Right lobe of liver (tissue), 4 donors: ENCODE results near the gene SLC11A2.

Experiments
- POLR2A ChIP-seq: fragments of 450-650 bp; IDR thresholded peaks from one replicate; pipeline ENCODE4 v1.6.1; 2017; ENCODE audit warnings: antibody characterized with exemption, mild to moderate bottlenecking
- TF ChIP-seq, protein P1 (sequence below), 4 donors: fragments of 200-600 bp in 3 of 4; fragments of 450-650 bp in 1 of 4; IDR thresholded peaks; one replicate each; pipeline versions ENCODE4 v1.5.1 to v1.8.0; 2016 to 2022; ENCODE audit warnings: antibody characterized with exemption in 4 of 4, mild to moderate bottlenecking in 2 of 4
- donor health status: DM: no; HTN: no; CAD: no.
- donor health status: DM: no; HTN: no; CAD: no.
- donor health status: DM: no; HTN: yes; CAD: no.

DNA sequence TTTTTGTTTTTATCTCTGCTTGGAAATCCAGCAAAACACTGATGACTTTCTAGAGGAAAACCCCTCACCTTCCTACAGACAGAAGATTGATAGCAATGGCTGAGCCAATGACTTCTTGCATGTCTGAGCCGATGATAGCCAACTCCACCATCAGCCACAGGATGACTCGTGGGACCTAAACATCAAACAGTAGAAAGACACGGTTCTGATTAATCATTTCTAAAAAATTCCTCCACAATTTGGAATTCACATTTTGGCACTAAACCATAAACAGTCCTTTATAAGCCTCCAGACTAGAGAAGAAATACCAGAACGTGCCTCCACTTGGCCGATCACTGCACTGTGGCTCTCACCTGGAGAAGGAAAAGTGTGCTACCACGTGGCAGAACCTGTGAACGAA lies 25.9 kb downstream of the SLC11A2 start:
- TF ChIP-seq, protein P1, sequence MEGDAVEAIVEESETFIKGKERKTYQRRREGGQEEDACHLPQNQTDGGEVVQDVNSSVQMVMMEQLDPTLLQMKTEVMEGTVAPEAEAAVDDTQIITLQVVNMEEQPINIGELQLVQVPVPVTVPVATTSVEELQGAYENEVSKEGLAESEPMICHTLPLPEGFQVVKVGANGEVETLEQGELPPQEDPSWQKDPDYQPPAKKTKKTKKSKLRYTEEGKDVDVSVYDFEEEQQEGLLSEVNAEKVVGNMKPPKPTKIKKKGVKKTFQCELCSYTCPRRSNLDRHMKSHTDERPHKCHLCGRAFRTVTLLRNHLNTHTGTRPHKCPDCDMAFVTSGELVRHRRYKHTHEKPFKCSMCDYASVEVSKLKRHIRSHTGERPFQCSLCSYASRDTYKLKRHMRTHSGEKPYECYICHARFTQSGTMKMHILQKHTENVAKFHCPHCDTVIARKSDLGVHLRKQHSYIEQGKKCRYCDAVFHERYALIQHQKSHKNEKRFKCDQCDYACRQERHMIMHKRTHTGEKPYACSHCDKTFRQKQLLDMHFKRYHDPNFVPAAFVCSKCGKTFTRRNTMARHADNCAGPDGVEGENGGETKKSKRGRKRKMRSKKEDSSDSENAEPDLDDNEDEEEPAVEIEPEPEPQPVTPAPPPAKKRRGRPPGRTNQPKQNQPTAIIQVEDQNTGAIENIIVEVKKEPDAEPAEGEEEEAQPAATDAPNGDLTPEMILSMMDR (IDR thresholded peaks at IDR 0.05), result no peak
- TF ChIP-seq POLR2A, result no peak
